Tibial nerve (tissue), 4 donors: Measurements from ENCODE around the gene MRPL1. TPM values are rescaled to one million over a fixed set of nuclear protein-coding genes. Genes with fewer than 3 reads are reported as not detected.

ENCODE experiments used
- DNase-seq, 2 donors: peaks; one replicate each; pipeline ENCODE4 v3.0.0-alpha.2; 2019; ENCODE audit warnings: low spot score in 2 of 2
- H3K27ac ChIP-seq, 4 donors: fragments of 200-600 bp; sonication (generic) in 3 of 4; one replicate each; pipeline ENCODE4 v1.5.1; 2017 to 2019; ENCODE audit warnings: mild to moderate bottlenecking in 1 of 4
- H3K27me3 ChIP-seq, 2 donors: fragments of 200-600 bp; sonication (generic) in 1 of 2; one replicate each; pipeline versions ENCODE4 v1.5.1 to v1.6.0; 2017 to 2019
- H3K36me3 ChIP-seq, 3 donors: fragments of 200-600 bp; sonication (generic); one replicate each; pipeline ENCODE4 v1.5.1; 2018 to 2019
- H3K4me1 ChIP-seq, 4 donors: fragments of 200-600 bp; sonication (generic) in 3 of 4; one replicate each; pipeline ENCODE4 v1.5.1; 2017 to 2019
- H3K4me3 ChIP-seq, 4 donors: fragments of 200-600 bp; sonication (generic) in 3 of 4; one replicate each; pipeline ENCODE4 v1.5.1; 2017 to 2019; ENCODE audit warnings: mild to moderate bottlenecking in 1 of 4, moderate library complexity in 1 of 4
- H3K9me3 ChIP-seq, 4 donors: fragments of 200-600 bp; sonication (generic) in 3 of 4; one replicate each; pipeline ENCODE4 v1.5.1; 2017 to 2019
- EP300 ChIP-seq, 2 donors: sonication (generic); formaldehyde crosslinking; IDR thresholded peaks; one replicate each; pipeline ENCODE4 v1.6.1; 2017; ENCODE audit warnings: antibody characterized with exemption in 2 of 2, mild to moderate bottlenecking in 1 of 2
- POLR2A ChIP-seq, 2 donors: fragments of 450-650 bp; IDR thresholded peaks; one replicate each; pipeline ENCODE4 v1.6.1; 2017; ENCODE audit warnings: antibody characterized with exemption in 2 of 2, mild to moderate bottlenecking in 2 of 2, moderate library complexity in 2 of 2
- WGBS, 2 donors: methylation state at CpG; one replicate each; pipeline ENCODE4 v1.1.5; 2018; 5-methylcytosine and 5-hydroxymethylcytosine counted together
- total RNA-seq, 4 donors: library from RNA; depleted of rRNA; stranded (reverse); fragments of >200 nt; gene quantifications; one replicate each; pipeline ENCODE4 v1.1.0, GENCODE V29; 2016
- TF ChIP-seq, protein P1 (sequence below), 5 experiments: fragments of 200-600 bp in 3 of 5; fragments of 450-650 bp in 2 of 5; sonication (generic) in 3 of 5; IDR thresholded peaks; one replicate each; pipeline ENCODE4 v1.5.1; 2016 to 2019; ENCODE audit warnings: antibody characterized with exemption in 5 of 5, mild to moderate bottlenecking in 3 of 5, moderate library complexity in 2 of 5

Gene MRPL1
- total RNA-seq, 4 donors from 2014 or later, result 21.0 to 32.3 (median 26.9) TPM

DNA sequence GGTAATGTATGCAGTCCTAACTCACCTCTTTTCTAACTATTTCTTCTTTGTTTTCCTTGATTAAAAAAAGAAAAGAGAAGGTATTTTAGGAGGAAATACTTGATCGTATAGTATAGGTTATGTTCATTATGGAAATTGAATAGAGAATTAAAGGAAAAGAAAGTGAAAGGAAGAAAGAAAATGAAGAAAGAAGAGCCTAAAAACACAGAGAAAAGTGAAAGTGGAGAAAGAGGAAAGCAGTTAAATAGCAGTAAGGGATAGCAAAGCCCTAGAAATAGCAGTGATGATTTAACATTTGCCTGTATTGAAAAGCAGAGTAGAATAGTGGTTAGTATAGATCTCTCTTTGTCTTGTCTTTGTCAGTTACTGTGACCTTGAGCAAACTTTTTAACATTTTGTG lies 37.0 kb downstream of the MRPL1 start:
- no peak for TF ChIP-seq EP300 (IDR thresholded peaks at IDR 0.05)
- no peak for TF ChIP-seq POLR2A (IDR thresholded peaks at IDR 0.05)
- TF ChIP-seq, protein P1, sequence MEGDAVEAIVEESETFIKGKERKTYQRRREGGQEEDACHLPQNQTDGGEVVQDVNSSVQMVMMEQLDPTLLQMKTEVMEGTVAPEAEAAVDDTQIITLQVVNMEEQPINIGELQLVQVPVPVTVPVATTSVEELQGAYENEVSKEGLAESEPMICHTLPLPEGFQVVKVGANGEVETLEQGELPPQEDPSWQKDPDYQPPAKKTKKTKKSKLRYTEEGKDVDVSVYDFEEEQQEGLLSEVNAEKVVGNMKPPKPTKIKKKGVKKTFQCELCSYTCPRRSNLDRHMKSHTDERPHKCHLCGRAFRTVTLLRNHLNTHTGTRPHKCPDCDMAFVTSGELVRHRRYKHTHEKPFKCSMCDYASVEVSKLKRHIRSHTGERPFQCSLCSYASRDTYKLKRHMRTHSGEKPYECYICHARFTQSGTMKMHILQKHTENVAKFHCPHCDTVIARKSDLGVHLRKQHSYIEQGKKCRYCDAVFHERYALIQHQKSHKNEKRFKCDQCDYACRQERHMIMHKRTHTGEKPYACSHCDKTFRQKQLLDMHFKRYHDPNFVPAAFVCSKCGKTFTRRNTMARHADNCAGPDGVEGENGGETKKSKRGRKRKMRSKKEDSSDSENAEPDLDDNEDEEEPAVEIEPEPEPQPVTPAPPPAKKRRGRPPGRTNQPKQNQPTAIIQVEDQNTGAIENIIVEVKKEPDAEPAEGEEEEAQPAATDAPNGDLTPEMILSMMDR (IDR thresholded peaks at IDR 0.05), result no peak
- Histone ChIP-seq H3K4me1 (no peaks in the 10 kb centered on the region), H3K9me3 (no peaks in the 10 kb centered on the region), H3K4me3 (no peak overlapping the region), H3K27ac (no peak overlapping the region), H3K36me3 (peaks cover 0 to 37% (median 0%) of the 10 kb centered on the region in 3 donors), H3K27me3 (no peaks in the 10 kb centered on the region)
- whole genome bisulfite sequencing, 2 donors, result 55 to 65% methylated on average over 1 of the region's 1 CpG
- DNase-seq, result no peak

DNA sequence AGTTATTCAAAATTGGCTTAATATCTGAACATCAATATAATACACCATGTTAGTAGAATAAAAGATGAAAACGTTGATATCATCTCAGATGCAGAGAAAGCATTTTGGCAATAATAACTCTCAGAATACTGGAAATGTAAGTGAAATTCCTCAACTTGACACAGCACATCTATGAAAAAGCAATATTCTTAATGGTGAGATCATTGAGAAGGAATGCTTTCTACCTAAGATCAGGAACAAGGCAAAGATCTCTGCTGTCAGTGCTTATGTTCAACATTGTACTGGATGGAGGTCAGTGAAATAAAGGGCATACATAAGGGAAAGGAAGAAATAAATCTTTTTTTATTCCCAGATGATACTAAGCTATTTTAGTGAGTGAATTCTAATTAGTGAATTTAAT lies 40.6 kb downstream of the MRPL1 start:
- H3K4me3 ChIP-seq, result no peak overlapping the region
- DNase-seq, result no peak
- no peaks in the 10 kb centered on the region for H3K27me3 ChIP-seq
- H3K4me1 ChIP-seq, result no peaks in the 10 kb centered on the region
- H3K36me3 ChIP-seq, result peaks cover 0 to 40% (median 0%) of the 10 kb centered on the region in 3 donors
- WGBS, 2 donors, result 89 to 95% methylated on average over 1 of the region's 1 CpG
- no peaks in the 10 kb centered on the region for H3K9me3 ChIP-seq
- TF ChIP-seq, protein P1 (IDR thresholded peaks at IDR 0.05), result no peak
- TF ChIP-seq POLR2A (IDR thresholded peaks at IDR 0.05) (no peak), EP300 (IDR thresholded peaks at IDR 0.05) (no peak)
- H3K27ac ChIP-seq, result no peak overlapping the region

DNA sequence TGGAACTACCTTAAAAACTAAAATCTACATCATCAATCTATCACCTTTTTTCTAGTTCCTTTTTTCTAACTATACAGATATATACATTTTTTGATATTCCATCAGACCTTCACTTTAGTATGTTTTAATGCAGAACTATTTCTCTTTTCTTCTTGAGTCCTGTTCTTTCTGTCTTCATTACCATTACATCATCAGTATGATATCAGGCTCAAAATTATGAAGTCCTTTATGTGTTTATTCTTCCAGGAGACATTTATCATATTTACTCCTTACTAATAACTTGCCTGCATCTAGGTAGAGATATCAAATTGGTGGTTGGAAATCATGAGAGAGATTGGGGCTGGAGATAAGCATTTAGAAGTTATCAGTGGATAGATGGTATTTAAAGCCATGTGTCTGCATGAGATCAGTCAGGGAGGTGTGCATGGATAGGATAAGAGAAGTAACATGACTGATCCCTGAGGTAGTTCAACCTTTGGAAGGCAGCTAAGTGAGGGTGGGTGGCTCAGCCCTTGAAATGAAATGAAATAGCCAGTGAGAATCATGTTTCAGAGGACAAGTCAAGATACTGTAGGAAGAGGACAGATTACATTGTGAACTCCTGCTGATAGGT lies 43.1 kb downstream of the MRPL1 start:
- Histone ChIP-seq H3K27me3 (no peaks in the 10 kb centered on the region), H3K27ac (no peak overlapping the region), H3K4me1 (no peaks in the 10 kb centered on the region), H3K4me3 (no peak overlapping the region), H3K9me3 (no peaks in the 10 kb centered on the region), H3K36me3 (peaks cover 0 to 55% (median 0%) of the 10 kb centered on the region in 3 donors)
- TF ChIP-seq, protein P1 (IDR thresholded peaks at IDR 0.05), result no peak
- TF ChIP-seq EP300 (IDR thresholded peaks at IDR 0.05), result no peak
- no peak for TF ChIP-seq POLR2A (IDR thresholded peaks at IDR 0.05)
- no peak for DNase-seq

DNA sequence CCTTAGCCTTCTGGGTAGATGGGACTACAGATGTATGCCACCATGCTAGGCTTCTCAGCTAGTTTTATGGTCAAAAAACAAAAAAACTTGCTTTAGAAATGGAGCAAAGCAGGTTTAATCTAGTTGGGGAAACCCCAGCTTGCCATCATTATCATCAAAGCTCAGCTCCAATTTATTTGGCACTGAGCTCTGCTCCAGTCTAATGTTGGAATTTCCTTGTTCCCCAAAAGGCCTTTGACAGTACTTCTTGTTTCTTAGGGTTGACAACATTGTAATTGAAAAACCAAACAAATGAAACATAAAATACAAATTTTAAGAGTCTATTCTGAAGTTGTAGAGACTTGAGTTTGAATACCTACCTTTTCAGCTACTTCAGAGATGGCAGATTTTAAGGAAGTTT lies 48.0 kb downstream of the MRPL1 start:
- Histone ChIP-seq H3K27me3 (no peaks in the 10 kb centered on the region), H3K4me1 (no peaks in the 10 kb centered on the region), H3K36me3 (peaks cover 0 to 61% (median 0%) of the 10 kb centered on the region in 3 donors), H3K4me3 (no peak overlapping the region), H3K9me3 (peaks cover 0 to 5% (median 0%) of the 10 kb centered on the region in 4 donors), H3K27ac (no peak overlapping the region)
- DNase-seq, result no peak
- TF ChIP-seq, protein P1 (IDR thresholded peaks at IDR 0.05), result no peak

DNA sequence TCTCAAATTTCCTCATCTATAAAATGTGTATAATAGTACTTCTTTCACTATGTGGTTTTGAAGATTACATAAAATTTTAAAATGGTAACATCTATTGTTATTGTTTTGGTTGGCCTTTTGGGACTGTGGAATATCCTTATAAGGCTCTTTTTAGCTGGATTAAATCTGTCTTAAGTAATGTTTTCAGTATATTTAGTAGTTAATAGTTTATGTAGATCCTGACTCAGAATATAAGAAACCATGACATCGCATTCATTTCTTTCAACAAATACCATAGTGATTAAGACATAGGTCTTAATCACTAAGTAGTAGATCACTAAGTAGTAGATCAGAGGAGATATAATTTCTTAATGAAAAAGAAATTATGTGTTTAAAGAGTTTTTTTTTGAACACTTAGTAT lies 48.5 kb downstream of the MRPL1 start:
- no peaks in the 10 kb centered on the region for H3K27me3 ChIP-seq
- no peaks in the 10 kb centered on the region for H3K4me1 ChIP-seq
- peaks cover 0 to 61% (median 0%) of the 10 kb centered on the region in 3 donors for H3K36me3 ChIP-seq
- H3K9me3 ChIP-seq, result peaks cover 0 to 5% (median 0%) of the 10 kb centered on the region in 4 donors
- no peak overlapping the region for H3K27ac ChIP-seq
- WGBS, 2 donors, result 95 to 96% methylated on average over 1 of the region's 1 CpG
- TF ChIP-seq, protein P1 (IDR thresholded peaks at IDR 0.05), result no peak
- no peak for TF ChIP-seq EP300 (IDR thresholded peaks at IDR 0.05)
- TF ChIP-seq POLR2A (IDR thresholded peaks at IDR 0.05), result no peak
- no peak for DNase-seq
- H3K4me3 ChIP-seq, result no peak overlapping the region
